Measurements from ENCODE around the gene SKIC2. TPM values are rescaled to one million over a fixed set of nuclear protein-coding genes. Genes with fewer than 3 reads are reported as not detected.

Gene SKIC2
- total RNA-seq, 1 experiment from 2014 or later = 68.0 TPM

- TF ChIP-seq, protein P1, sequence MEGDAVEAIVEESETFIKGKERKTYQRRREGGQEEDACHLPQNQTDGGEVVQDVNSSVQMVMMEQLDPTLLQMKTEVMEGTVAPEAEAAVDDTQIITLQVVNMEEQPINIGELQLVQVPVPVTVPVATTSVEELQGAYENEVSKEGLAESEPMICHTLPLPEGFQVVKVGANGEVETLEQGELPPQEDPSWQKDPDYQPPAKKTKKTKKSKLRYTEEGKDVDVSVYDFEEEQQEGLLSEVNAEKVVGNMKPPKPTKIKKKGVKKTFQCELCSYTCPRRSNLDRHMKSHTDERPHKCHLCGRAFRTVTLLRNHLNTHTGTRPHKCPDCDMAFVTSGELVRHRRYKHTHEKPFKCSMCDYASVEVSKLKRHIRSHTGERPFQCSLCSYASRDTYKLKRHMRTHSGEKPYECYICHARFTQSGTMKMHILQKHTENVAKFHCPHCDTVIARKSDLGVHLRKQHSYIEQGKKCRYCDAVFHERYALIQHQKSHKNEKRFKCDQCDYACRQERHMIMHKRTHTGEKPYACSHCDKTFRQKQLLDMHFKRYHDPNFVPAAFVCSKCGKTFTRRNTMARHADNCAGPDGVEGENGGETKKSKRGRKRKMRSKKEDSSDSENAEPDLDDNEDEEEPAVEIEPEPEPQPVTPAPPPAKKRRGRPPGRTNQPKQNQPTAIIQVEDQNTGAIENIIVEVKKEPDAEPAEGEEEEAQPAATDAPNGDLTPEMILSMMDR (IDR thresholded peaks at IDR 0.05 in 2 of 3, conservative IDR thresholded peaks at IDR 0.05 in 1 of 3; ENCODE audit: borderline replicate concordance in 1 of 3, insufficient read depth in 1 of 3, low read depth in 2 of 3, low read length in 2 of 3) = no peak
- TF ChIP-seq CEBPB (IDR thresholded peaks at IDR 0.05; ENCODE audit: low read depth) = no peak
- no peak for TF ChIP-seq CBX3 (IDR thresholded peaks at IDR 0.05; ENCODE audit: low read depth)
- no peak for TF ChIP-seq FOSL1 (IDR thresholded peaks at IDR 0.05; ENCODE audit: low read depth)
Observed at GRCh38 chr6:31961616-31962015, 2.6 kb downstream of the SKIC2 start (continued).

DNA sequence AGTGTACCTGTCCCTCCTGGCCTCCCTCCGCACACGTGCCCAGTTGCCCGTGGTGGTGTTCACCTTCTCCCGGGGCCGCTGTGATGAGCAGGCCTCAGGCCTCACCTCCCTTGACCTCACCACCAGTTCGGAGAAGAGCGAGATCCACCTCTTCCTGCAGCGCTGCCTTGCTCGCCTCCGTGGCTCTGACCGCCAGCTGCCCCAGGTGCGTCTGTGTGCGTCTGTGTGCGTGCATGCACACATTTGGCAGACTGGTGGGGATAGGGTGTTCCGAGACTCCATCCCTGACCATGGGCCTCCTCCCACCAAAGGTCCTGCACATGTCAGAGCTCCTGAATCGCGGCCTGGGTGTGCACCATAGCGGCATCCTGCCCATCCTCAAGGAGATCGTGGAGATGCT is 4.9 kb downstream of the SKIC2 start:
- ChIA-PET POLR2A (interaction anchor here (0.9 kb wide), 1 partner anchor 8 kb away, joined by 3 read pairs; the partner anchor contains the start of gene DXO), CTCF (no interaction called here), RAD21 (ENCODE audit: low non-redundant PET in 1 of 2, low total read pairs in 2 of 2, uncharacterized antibody in 2 of 2, unreplicated experiment in 2 of 2) (no interaction called here)
- H3K4me2 ChIP-seq (ENCODE audit: low read length) = no peak overlapping the region
- no TSS peak for BruUV-seq (replicated peaks)
- intact Hi-C loops (cut with micrococcal nuclease) = no loop called here
- peaks cover 48 to 49% of the 10 kb centered on the region in 2 experiments; a peak in 3 of 4 replicates for H3K36me3 ChIP-seq (ENCODE audit: control insufficient read depth in 1 of 2, insufficient read depth in 2 of 2, low read length in 2 of 2)
- peaks cover 6 to 8% of the 10 kb centered on the region in 2 experiments; a peak in 3 of 4 replicates for H3K4me1 ChIP-seq (ENCODE audit: control insufficient read depth in 1 of 2, insufficient read depth in 2 of 2, low read length in 2 of 2)
- ATAC-seq (no peak), DNase-seq (ENCODE audit: low read depth, low spot score) (no peak)
- H3K27ac ChIP-seq (ENCODE audit: low read depth, low read length) = no peak overlapping the region
- TF ChIP-seq ZNF274 (IDR thresholded peaks at IDR 0.05; ENCODE audit: low read depth, low read length) = no peak
- no peak overlapping the region for H3K4me3 ChIP-seq (replicated peaks in 1 of 2; ENCODE audit: low read depth in 1 of 2, low read length in 2 of 2)
- H3K9me2 ChIP-seq (ENCODE audit: insufficient read depth) = no peaks in the 10 kb centered on the region
- no peaks in the 10 kb centered on the region for H3K27me3 ChIP-seq (ENCODE audit: insufficient read depth, low read length)
- H3K79me2 ChIP-seq (ENCODE audit: insufficient read depth, low read length) = peaks cover 16% of the 10 kb centered on the region
- no peaks in the 10 kb centered on the region for H3K9me3 ChIP-seq (ENCODE audit: control insufficient read depth in 1 of 2, insufficient read depth in 1 of 2, low read depth in 1 of 2, low read length in 2 of 2)
- H2AFZ ChIP-seq (ENCODE audit: low read depth, low read length, poor library complexity, severe bottlenecking) = no peak overlapping the region
- H3K9ac ChIP-seq (ENCODE audit: low read length) = no peak overlapping the region
- H4K20me1 ChIP-seq (ENCODE audit: insufficient read depth) = no peaks in the 10 kb centered on the region

GRCh38 chr6:31965700-31966099 is 6.7 kb downstream of the SKIC2 start:
- no peak for DNase-seq (ENCODE audit: low read depth, low spot score)
- peaks cover 0 to 3% of the 10 kb centered on the region in 2 experiments; a peak in 2 of 4 replicates for H3K4me1 ChIP-seq (ENCODE audit: control insufficient read depth in 1 of 2, insufficient read depth in 2 of 2, low read length in 2 of 2)
- no TSS peak for BruUV-seq (replicated peaks)
- RAD21 ChIA-PET (ENCODE audit: low non-redundant PET in 1 of 2, low total read pairs in 2 of 2, uncharacterized antibody in 2 of 2, unreplicated experiment in 2 of 2) = no interaction called here
- H2AFZ ChIP-seq (ENCODE audit: low read depth, low read length, poor library complexity, severe bottlenecking) = no peak overlapping the region
- POLR2A ChIA-PET = no interaction called here
- H3K9ac ChIP-seq (ENCODE audit: low read length) = no peak overlapping the region
- no peaks in the 10 kb centered on the region for H3K27me3 ChIP-seq (ENCODE audit: insufficient read depth, low read length)
- intact Hi-C loops (cut with micrococcal nuclease) = no loop called here
- peaks cover 5% of the 10 kb centered on the region; the same call in 1 of the 2 replicates for H3K79me2 ChIP-seq (ENCODE audit: insufficient read depth, low read length)
- ATAC-seq = no peak
- H3K9me3 ChIP-seq (ENCODE audit: control insufficient read depth in 1 of 2, insufficient read depth in 1 of 2, low read depth in 1 of 2, low read length in 2 of 2) = no peaks in the 10 kb centered on the region
- CTCF ChIA-PET = no interaction called here
- peaks cover 47 to 55% of the 10 kb centered on the region in 2 experiments; a peak in 3 of 4 replicates for H3K36me3 ChIP-seq (ENCODE audit: control insufficient read depth in 1 of 2, insufficient read depth in 2 of 2, low read length in 2 of 2)
- no peak overlapping the region for H3K4me2 ChIP-seq (ENCODE audit: low read length)
- H4K20me1 ChIP-seq (ENCODE audit: insufficient read depth) = no peaks in the 10 kb centered on the region
- H3K4me3 ChIP-seq (replicated peaks in 1 of 2; ENCODE audit: low read depth in 1 of 2, low read length in 2 of 2) = no peak overlapping the region
- H3K27ac ChIP-seq (ENCODE audit: low read depth, low read length) = no peak overlapping the region
- no peaks in the 10 kb centered on the region for H3K9me2 ChIP-seq (ENCODE audit: insufficient read depth)
- TF ChIP-seq SP1 (IDR thresholded peaks at IDR 0.05; ENCODE audit: low read depth) (no peak), ZFX (IDR thresholded peaks at IDR 0.05) (no peak), SIN3A (IDR thresholded peaks at IDR 0.05; ENCODE audit: low read depth) (no peak), POLR2AphosphoS5 (IDR thresholded peaks at IDR 0.05; ENCODE audit: low read depth, low read length) (no peak), EGR1 (IDR thresholded peaks at IDR 0.05; ENCODE audit: low read depth) (no peak), MAX (IDR thresholded peaks at IDR 0.05) (no peak), FOSL1 (IDR thresholded peaks at IDR 0.05; ENCODE audit: low read depth) (no peak), SRF (IDR thresholded peaks at IDR 0.05; ENCODE audit: low read depth) (no peak), ELF1 (IDR thresholded peaks at IDR 0.05; ENCODE audit: borderline replicate concordance, low read depth) (no peak)
- TF ChIP-seq, protein P2, sequence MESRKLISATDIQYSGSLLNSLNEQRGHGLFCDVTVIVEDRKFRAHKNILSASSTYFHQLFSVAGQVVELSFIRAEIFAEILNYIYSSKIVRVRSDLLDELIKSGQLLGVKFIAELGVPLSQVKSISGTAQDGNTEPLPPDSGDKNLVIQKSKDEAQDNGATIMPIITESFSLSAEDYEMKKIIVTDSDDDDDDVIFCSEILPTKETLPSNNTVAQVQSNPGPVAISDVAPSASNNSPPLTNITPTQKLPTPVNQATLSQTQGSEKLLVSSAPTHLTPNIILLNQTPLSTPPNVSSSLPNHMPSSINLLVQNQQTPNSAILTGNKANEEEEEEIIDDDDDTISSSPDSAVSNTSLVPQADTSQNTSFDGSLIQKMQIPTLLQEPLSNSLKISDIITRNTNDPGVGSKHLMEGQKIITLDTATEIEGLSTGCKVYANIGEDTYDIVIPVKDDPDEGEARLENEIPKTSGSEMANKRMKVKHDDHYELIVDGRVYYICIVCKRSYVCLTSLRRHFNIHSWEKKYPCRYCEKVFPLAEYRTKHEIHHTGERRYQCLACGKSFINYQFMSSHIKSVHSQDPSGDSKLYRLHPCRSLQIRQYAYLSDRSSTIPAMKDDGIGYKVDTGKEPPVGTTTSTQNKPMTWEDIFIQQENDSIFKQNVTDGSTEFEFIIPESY (IDR thresholded peaks at IDR 0.05; ENCODE audit: extremely low read depth, insufficient replicate concordance, low read length) = no peak
- TF ChIP-seq, protein P3, sequence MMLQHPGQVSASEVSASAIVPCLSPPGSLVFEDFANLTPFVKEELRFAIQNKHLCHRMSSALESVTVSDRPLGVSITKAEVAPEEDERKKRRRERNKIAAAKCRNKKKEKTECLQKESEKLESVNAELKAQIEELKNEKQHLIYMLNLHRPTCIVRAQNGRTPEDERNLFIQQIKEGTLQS (IDR thresholded peaks at IDR 0.05) = no peak

Data from HCT116 (cell line).